Measurements from ENCODE around the gene YBEY.

Gene YBEY

GRCh38 chr21:46311568-46311967 lies 25.4 kb downstream of the YBEY start:
- TF ChIP-seq CTCF (IDR thresholded peaks at IDR 0.05): no peak

- no peak for TF ChIP-seq CTCF (IDR thresholded peaks at IDR 0.05)
Observed at GRCh38 chr21:46312949-46313348, 26.8 kb downstream of the YBEY start.

- TF ChIP-seq CTCF (IDR thresholded peaks at IDR 0.05): no peak
Observed at GRCh38 chr21:46314441-46315020, 28.4 kb downstream of the YBEY start.

GRCh38 chr21:46316708-46317324 lies 30.7 kb downstream of the YBEY start:
- TF ChIP-seq CTCF (IDR thresholded peaks at IDR 0.05): no peak

GRCh38 chr21:46317710-46318463 lies 31.7 kb downstream of the YBEY start:
- TF ChIP-seq CTCF (IDR thresholded peaks at IDR 0.05): no peak

GRCh38 chr21:46318464-46318845 lies 32.3 kb downstream of the YBEY start:
- no peak for TF ChIP-seq CTCF (IDR thresholded peaks at IDR 0.05)

- TF ChIP-seq CTCF (IDR thresholded peaks at IDR 0.05): no peak
Observed at GRCh38 chr21:46319186-46319585, 33.0 kb downstream of the YBEY start.
